HL-60 (cell line): Measurements from ENCODE around the gene PTPRD.

Experiments used
- CTCF ChIP-seq: IDR thresholded peaks from one replicate; pipeline ENCODE4 v1.5.1; 2011; ENCODE audit warnings: low read length, control low read depth, inconsistent platforms; ENCODE audit not compliant: insufficient read depth
- GABPA ChIP-seq: IDR thresholded peaks from 2 replicates; pipeline ENCODE4 v1.6.1; 2012; ENCODE audit warnings: low read depth
- POLR2AphosphoS5 ChIP-seq: IDR thresholded peaks from 2 replicates; pipeline ENCODE4 v1.6.1; 2012; ENCODE audit warnings: low read depth
- TF ChIP-seq, protein P1 (sequence below): IDR thresholded peaks from 2 replicates; pipeline ENCODE4 v1.6.1; 2012; ENCODE audit warnings: low read depth; ENCODE audit not compliant: insufficient replicate concordance

- TF ChIP-seq CTCF (no peak), GABPA (no peak), POLR2AphosphoS5 (no peak)
- TF ChIP-seq, protein P1, sequence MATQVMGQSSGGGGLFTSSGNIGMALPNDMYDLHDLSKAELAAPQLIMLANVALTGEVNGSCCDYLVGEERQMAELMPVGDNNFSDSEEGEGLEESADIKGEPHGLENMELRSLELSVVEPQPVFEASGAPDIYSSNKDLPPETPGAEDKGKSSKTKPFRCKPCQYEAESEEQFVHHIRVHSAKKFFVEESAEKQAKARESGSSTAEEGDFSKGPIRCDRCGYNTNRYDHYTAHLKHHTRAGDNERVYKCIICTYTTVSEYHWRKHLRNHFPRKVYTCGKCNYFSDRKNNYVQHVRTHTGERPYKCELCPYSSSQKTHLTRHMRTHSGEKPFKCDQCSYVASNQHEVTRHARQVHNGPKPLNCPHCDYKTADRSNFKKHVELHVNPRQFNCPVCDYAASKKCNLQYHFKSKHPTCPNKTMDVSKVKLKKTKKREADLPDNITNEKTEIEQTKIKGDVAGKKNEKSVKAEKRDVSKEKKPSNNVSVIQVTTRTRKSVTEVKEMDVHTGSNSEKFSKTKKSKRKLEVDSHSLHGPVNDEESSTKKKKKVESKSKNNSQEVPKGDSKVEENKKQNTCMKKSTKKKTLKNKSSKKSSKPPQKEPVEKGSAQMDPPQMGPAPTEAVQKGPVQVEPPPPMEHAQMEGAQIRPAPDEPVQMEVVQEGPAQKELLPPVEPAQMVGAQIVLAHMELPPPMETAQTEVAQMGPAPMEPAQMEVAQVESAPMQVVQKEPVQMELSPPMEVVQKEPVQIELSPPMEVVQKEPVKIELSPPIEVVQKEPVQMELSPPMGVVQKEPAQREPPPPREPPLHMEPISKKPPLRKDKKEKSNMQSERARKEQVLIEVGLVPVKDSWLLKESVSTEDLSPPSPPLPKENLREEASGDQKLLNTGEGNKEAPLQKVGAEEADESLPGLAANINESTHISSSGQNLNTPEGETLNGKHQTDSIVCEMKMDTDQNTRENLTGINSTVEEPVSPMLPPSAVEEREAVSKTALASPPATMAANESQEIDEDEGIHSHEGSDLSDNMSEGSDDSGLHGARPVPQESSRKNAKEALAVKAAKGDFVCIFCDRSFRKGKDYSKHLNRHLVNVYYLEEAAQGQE: no peak
These were observed 1175.2 kb downstream of the PTPRD start for GRCh38 chr9:9437641-9438040.
